ENCODE data around the gene MFAP2. TPM values are rescaled to one million over a fixed set of nuclear protein-coding genes. Genes with fewer than 3 reads are reported as not detected.

Gene MFAP2
- total and polyA plus RNA-seq, 2 of the 8 experiments (the other 6 are each of a cell fraction or from before 2014, with no cell fraction given), result 172 to 326 TPM

DNA sequence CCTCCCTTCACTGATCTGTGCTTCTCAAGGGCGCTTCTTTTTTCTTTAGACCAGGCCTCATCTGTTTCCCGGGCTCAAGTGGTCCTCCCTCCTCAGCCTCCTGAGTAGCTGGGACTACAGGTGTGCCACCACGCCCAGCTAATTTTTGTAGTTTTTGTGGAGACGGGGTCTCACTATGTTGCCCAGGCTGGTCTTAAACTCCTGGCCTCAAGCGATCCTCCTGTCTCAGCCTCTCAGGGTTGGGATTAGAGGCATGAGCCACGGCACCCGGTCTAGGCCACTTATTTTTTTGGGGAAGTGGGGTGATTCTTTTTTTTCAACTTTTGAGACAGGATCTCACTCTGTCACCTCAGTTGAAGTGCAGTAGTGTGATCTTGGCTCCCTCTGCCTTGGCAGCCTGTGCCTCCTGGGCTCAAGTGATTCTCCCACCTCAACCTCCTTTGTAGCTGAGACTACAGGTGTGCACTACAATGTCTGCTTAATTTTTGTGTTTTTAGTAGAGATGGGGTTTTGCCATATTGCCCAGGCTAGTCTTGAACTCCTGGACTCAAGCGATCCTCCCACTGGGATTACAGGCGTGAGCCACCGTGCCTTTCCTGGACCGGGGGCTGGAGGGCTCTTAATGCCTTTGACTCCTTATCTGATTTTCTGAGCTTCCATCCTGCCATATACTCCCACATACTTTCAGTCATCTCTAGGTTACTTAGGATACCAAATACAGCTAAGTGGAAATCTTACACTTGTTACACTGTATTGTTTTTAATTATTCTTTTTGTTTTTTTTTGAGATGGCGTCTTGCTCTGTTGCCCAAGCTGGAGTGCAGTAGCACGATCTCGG lies 18.9 kb downstream of the MFAP2 start (continued):
- TF ChIP-seq TCF12 (IDR thresholded peaks at IDR 0.05; ENCODE audit: low read depth, low read length) (no peak), SIN3A (conservative IDR thresholded peaks at IDR 0.05 in 1 of 2, IDR thresholded peaks at IDR 0.05 in 1 of 2; ENCODE audit: low read depth in 1 of 2, low read length in 2 of 2) (no peak), EZH2 (IDR thresholded peaks at IDR 0.05; ENCODE audit: low read depth, low read length, severe bottlenecking) (no peak), RXRA (IDR thresholded peaks at IDR 0.05; ENCODE audit: insufficient read depth, low read depth, low read length) (no peak), BCL11A (IDR thresholded peaks at IDR 0.05; ENCODE audit: low read depth in 2 of 2, low read length in 2 of 2) (no peak), NRF1 (IDR thresholded peaks at IDR 0.05; ENCODE audit: low read depth, low read length) (no peak), EP300 (IDR thresholded peaks at IDR 0.05; ENCODE audit: borderline replicate concordance in 1 of 2, low read depth in 2 of 2, low read length in 2 of 2) (no peak), SRF (IDR thresholded peaks at IDR 0.05; ENCODE audit: low read depth, low read length) (no peak), SP1 (IDR thresholded peaks at IDR 0.05; ENCODE audit: low read depth, low read length) (no peak), CTBP2 (IDR thresholded peaks at IDR 0.05; ENCODE audit: borderline replicate concordance, insufficient read depth, insufficient read length, low read length) (no peak), RAD21 (IDR thresholded peaks at IDR 0.05 in 1 of 2, conservative IDR thresholded peaks at IDR 0.05 in 1 of 2; ENCODE audit: low read depth in 2 of 2, low read length in 2 of 2) (no peak)
